Endothelial cell of umbilical vein (primary cell): ENCODE data around the gene SIX6. TPM values are rescaled to one million over a fixed set of nuclear protein-coding genes. Genes with fewer than 3 reads are reported as not detected.

ENCODE experiments used
- BruUV-seq: library from RNA; stranded (reverse); fragments of 400-500 nt; replicated peaks from 2 replicates; lab custom pipeline; 2021; lab: Mats Ljungman, UMichigan
- CTCF ChIA-PET: fragments of 300-600, 350-600 bp; sonication (Branson Sonifier 250); formaldehyde crosslinking; loops from one replicate; lab custom pipeline; 2021; ENCODE audit warnings: antibody characterized with exemption, inconsistent platforms; lab: Charles Lee
- POLR2A ChIA-PET: fragments of 300-600, 350-600 bp; sonication (Branson Sonifier 250); formaldehyde crosslinking; loops from one replicate; lab custom pipeline; 2021; ENCODE audit warnings: antibody characterized with exemption, inconsistent platforms; lab: Charles Lee
- DNase-seq: peaks from one replicate; pipeline ENCODE4 v3.0.0-alpha.2; 2011; ENCODE audit warnings: low read depth, low spot score
- FAIRE-seq: peaks from 2 replicates; lab custom pipeline; 2011; peaks lifted over from hg19 to GRCh38; lab: Jason Lieb, UNC
- H2AFZ ChIP-seq: 2 replicates; pipeline ENCODE4 v1.6.0; 2012; ENCODE audit warnings: low read depth, low read length, control low read depth, inconsistent platforms
- H3K27ac ChIP-seq: 2 replicates; pipeline ENCODE4 v1.5.1; 2011; ENCODE audit warnings: low read depth, mild to moderate bottlenecking, control low read depth, low read length, moderate library complexity; ENCODE audit not compliant: insufficient read depth
- H3K27me3 ChIP-seq, 2 experiments: 2 replicates each; pipeline versions ENCODE4 v1.6.0 to v1.6.1; 2011; ENCODE audit warnings: low read length in 2 of 2, mixed read lengths in 1 of 2; ENCODE audit not compliant: control insufficient read depth in 2 of 2, insufficient read depth in 2 of 2
- H3K36me3 ChIP-seq, 2 experiments: 2 replicates in 1 of 2; 3 replicates in 1 of 2; pipeline ENCODE4 v1.5.1; 2011; ENCODE audit warnings: low read length in 2 of 2, mild to moderate bottlenecking in 1 of 2, moderate library complexity in 1 of 2; ENCODE audit not compliant: control insufficient read depth in 2 of 2, insufficient read depth in 2 of 2; ENCODE audit errors: extremely low read depth in 1 of 2
- H3K4me1 ChIP-seq: 3 replicates; pipeline ENCODE4 v1.5.1; 2011; ENCODE audit warnings: mild to moderate bottlenecking, low read length; ENCODE audit not compliant: control insufficient read depth, insufficient read depth; ENCODE audit errors: extremely low read depth
- H3K4me2 ChIP-seq: 2 replicates; pipeline ENCODE4 v1.6.1; 2011; ENCODE audit warnings: low read length, control low read depth, mixed read lengths; ENCODE audit not compliant: insufficient read depth
- H3K4me3 ChIP-seq, 3 experiments: fragments of 200-600 bp in 1 of 3; sonication (generic), shearing (Covaris generic) in 1 of 3; replicated peaks in 1 of 3; 2 replicates each; pipeline ENCODE4 v1.5.1; 2011 to 2016; ENCODE audit warnings: control low read depth in 3 of 3, low read length in 3 of 3, mild to moderate bottlenecking in 2 of 3, inconsistent platforms in 1 of 3, low read depth in 1 of 3, moderate library complexity in 1 of 3; ENCODE audit not compliant: insufficient read depth in 1 of 3
- H3K79me2 ChIP-seq: 2 replicates; pipeline ENCODE4 v1.6.0; 2012; ENCODE audit warnings: low read length, inconsistent platforms; ENCODE audit not compliant: control insufficient read depth, insufficient read depth
- H3K9ac ChIP-seq: replicated peaks from 2 replicates; pipeline ENCODE3; 2011; ENCODE audit warnings: low read length, control low read depth; ENCODE audit not compliant: insufficient read depth; ENCODE audit errors: extremely low read depth
- H3K9me1 ChIP-seq: replicated peaks from 3 replicates; pipeline ENCODE4 v1.6.0; 2011; ENCODE audit warnings: mild to moderate bottlenecking, low read length; ENCODE audit not compliant: control insufficient read depth, insufficient read depth; ENCODE audit errors: extremely low read depth
- H3K9me3 ChIP-seq: replicated peaks from 2 replicates; pipeline ENCODE4 v1.5.1; 2012; ENCODE audit warnings: low read length, inconsistent platforms; ENCODE audit not compliant: control insufficient read depth, insufficient read depth
- H4K20me1 ChIP-seq: replicated peaks from 2 replicates; pipeline ENCODE3; 2011; ENCODE audit warnings: mild to moderate bottlenecking, low read length; ENCODE audit not compliant: control insufficient read depth, insufficient read depth; ENCODE audit errors: extremely low read depth
- EZH2 ChIP-seq: IDR thresholded peaks from 2 replicates; pipeline ENCODE4 v1.6.1; 2012; ENCODE audit warnings: borderline replicate concordance, low read depth, mild to moderate bottlenecking, moderate library complexity, low read length, inconsistent platforms; ENCODE audit not compliant: severe bottlenecking
- FOS ChIP-seq: IDR thresholded peaks from 2 replicates; pipeline ENCODE4 v1.6.1; 2011; ENCODE audit warnings: mild to moderate bottlenecking, low read length, moderate library complexity, borderline replicate concordance; ENCODE audit not compliant: insufficient read depth
- JUN ChIP-seq: IDR thresholded peaks from 2 replicates; pipeline ENCODE4 v1.6.1; 2011; ENCODE audit warnings: borderline replicate concordance, low read depth; ENCODE audit not compliant: insufficient read length, insufficient read depth
- dilution Hi-C: fragments of 300-500 bp; cut with MboI; formaldehyde crosslinking; loops from one replicate; pipeline ENCODE4 v1.15.0; 2019; ENCODE audit warnings: low sequenced_read_pairs; ENCODE audit not compliant: extremely low pct_ligation_motif_present
- intact Hi-C: fragments of 100-400 bp; cut with micrococcal nuclease; formaldehyde crosslinking; loops from one replicate; pipeline ENCODE4 v1.10.0; 2022
- polyA plus RNA-seq, 4 experiments: library from polyadenylated mRNA; depleted of rRNA in 3 of 4; stranded (reverse) in 3 of 4; unstranded in 1 of 4; fragments of >200 nt; gene quantifications; 2 replicates each; pipeline versions ENCODE4 v1.2.1 to v1.2.3, GENCODE V29; 2011 to 2012; ENCODE audit warnings: missing spikeins in 1 of 4
- total RNA-seq: library from RNA; stranded (reverse); gene quantifications from 2 replicates; pipeline ENCODE4 v1.2.3, GENCODE V29; 2021

The SIX6 gene
- total and polyA plus RNA-seq, 2 donors (not counting 3 experiments of a cell fraction or from before 2014, with no cell fraction given), result not detected

GRCh38 chr14:60509438-60510253 is 700 bp downstream of the SIX6 start:
- H3K79me2 ChIP-seq, result no peaks in the 10 kb centered on the region
- no peak overlapping the region for H3K4me2 ChIP-seq
- no peaks in the 10 kb centered on the region for H3K9me3 ChIP-seq
- peaks cover 2% of the 10 kb centered on the region for H3K4me1 ChIP-seq
- no peaks in the 10 kb centered on the region for H3K9me1 ChIP-seq
- dilution Hi-C loops, result no loop called here
- H3K4me3 ChIP-seq, result no peak overlapping the region
- intact Hi-C loops, result loop anchor here (2.0 kb wide), 1 partner anchor 25 kb away; no protein-coding TSS in a partner anchor
- FAIRE-seq (no peak), DNase-seq (no peak)
- no peak overlapping the region for H2AFZ ChIP-seq
- H3K9ac ChIP-seq, result no peak overlapping the region
- ChIA-PET POLR2A (no interaction called here), CTCF (interaction anchor here (0.6 to 1.6 kb wide), 2 partner anchors 47 to 160 kb away, joined by 3 to 9 read pairs; no protein-coding TSS in a partner anchor)
- no peak overlapping the region for H3K27ac ChIP-seq
- H3K36me3 ChIP-seq, result no peaks in the 10 kb centered on the region
- no peak for TF ChIP-seq JUN
- TF ChIP-seq EZH2, result peak; percentile 78
- H4K20me1 ChIP-seq, result no peaks in the 10 kb centered on the region
- peaks cover 89 to 100% of the 10 kb centered on the region in 2 experiments for H3K27me3 ChIP-seq
- no TSS peak for BruUV-seq

- H3K79me2 ChIP-seq, result no peaks in the 10 kb centered on the region
- H3K9me1 ChIP-seq, result no peaks in the 10 kb centered on the region
- no peak overlapping the region for H3K4me3 ChIP-seq
- no peak overlapping the region for H3K27ac ChIP-seq
- no peaks in the 10 kb centered on the region for H3K36me3 ChIP-seq
- H4K20me1 ChIP-seq, result no peaks in the 10 kb centered on the region
- no peak for FAIRE-seq
- no peak for DNase-seq
- TF ChIP-seq FOS (no peak), EZH2 (peak; percentile 72)
- peaks cover 3% of the 10 kb centered on the region for H3K4me1 ChIP-seq
- H2AFZ ChIP-seq, result no peak overlapping the region
- POLR2A ChIA-PET, result no interaction called here
- intact Hi-C loops, result loop anchor here (2.0 kb wide), 1 partner anchor 26 kb away; no protein-coding TSS in a partner anchor
- no peak overlapping the region for H3K9ac ChIP-seq
- H3K4me2 ChIP-seq, result no peak overlapping the region
- no TSS peak for BruUV-seq
- no peaks in the 10 kb centered on the region for H3K9me3 ChIP-seq
- dilution Hi-C loops, result no loop called here
- CTCF ChIA-PET, result no interaction called here
- peaks cover 90 to 100% of the 10 kb centered on the region in 2 experiments for H3K27me3 ChIP-seq
Measured at GRCh38 chr14:60510254-60510950, 1.5 kb downstream of the SIX6 start.
